Stimulated activated CD4-positive, alpha-beta T cell treated with anti-CD3 and anti-CD28 coated beads, Interleukin-1b, Interleukin-23, amount 100 ng/mL, for 1 hour (primary cell): Measurements from ENCODE around the gene MIER2.

Source experiments
- DNase-seq, 2 donors: peaks; one replicate each; pipeline ENCODE4 v3.0.0-alpha.2; 2020; ENCODE audit warnings: low read depth in 2 of 2

MIER2 gene

GRCh38 chr19:330503-330902 is 14.1 kb downstream of the MIER2 start:
- no peak for DNase-seq

GRCh38 chr19:329876-330275 is 14.7 kb downstream of the MIER2 start:
- no peak for DNase-seq

- no peak for DNase-seq
Measured at GRCh38 chr19:328025-328505, 16.5 kb downstream of the MIER2 start.

GRCh38 chr19:327291-328024 is 17.1 kb downstream of the MIER2 start:
- no peak for DNase-seq

GRCh38 chr19:326871-327270 is 17.7 kb downstream of the MIER2 start:
- DNase-seq: no peak

GRCh38 chr19:325937-326565 is 18.5 kb downstream of the MIER2 start:
- DNase-seq: no peak

- DNase-seq: no peak
Measured at GRCh38 chr19:325173-325936, 19.2 kb downstream of the MIER2 start.

- DNase-seq: no peak
Measured at GRCh38 chr19:324716-325115, 19.9 kb downstream of the MIER2 start.

- DNase-seq: no peak
Measured at GRCh38 chr19:322616-323015, 22.0 kb downstream of the MIER2 start.

GRCh38 chr19:318509-318774 is 26.2 kb downstream of the MIER2 start:
- DNase-seq: no peak

GRCh38 chr19:317710-318508 is 26.7 kb downstream of the MIER2 start:
- no peak for DNase-seq

- no peak for DNase-seq
Measured at GRCh38 chr19:315811-316210, 28.8 kb downstream of the MIER2 start.

GRCh38 chr19:313988-314815 is 30.4 kb downstream of the MIER2 start:
- no peak for DNase-seq

- DNase-seq: no peak
Measured at GRCh38 chr19:313169-313987, 31.2 kb downstream of the MIER2 start.

- no peak for DNase-seq
Measured at GRCh38 chr19:311813-312261, 32.8 kb downstream of the MIER2 start.

GRCh38 chr19:310781-311496 is 33.7 kb downstream of the MIER2 start:
- DNase-seq: no peak

- DNase-seq: no peak
Measured at GRCh38 chr19:310141-310651, 34.4 kb downstream of the MIER2 start.

GRCh38 chr19:309206-309565 is 35.4 kb downstream of the MIER2 start:
- DNase-seq: no peak

- DNase-seq: no peak
Measured at GRCh38 chr19:308471-309205, 36.0 kb downstream of the MIER2 start.
